Measurements from ENCODE around the gene PPP1R27. TPM values are rescaled to one million over a fixed set of nuclear protein-coding genes. Genes with fewer than 3 reads are reported as not detected.

The PPP1R27 gene, protein sequence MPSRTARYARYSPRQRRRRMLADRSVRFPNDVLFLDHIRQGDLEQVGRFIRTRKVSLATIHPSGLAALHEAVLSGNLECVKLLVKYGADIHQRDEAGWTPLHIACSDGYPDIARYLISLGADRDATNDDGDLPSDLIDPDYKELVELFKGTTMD
- total RNA-seq (2014; rRNA removed; shearing (Covaris generic)), result not detected in 2 replicates

DNA sequence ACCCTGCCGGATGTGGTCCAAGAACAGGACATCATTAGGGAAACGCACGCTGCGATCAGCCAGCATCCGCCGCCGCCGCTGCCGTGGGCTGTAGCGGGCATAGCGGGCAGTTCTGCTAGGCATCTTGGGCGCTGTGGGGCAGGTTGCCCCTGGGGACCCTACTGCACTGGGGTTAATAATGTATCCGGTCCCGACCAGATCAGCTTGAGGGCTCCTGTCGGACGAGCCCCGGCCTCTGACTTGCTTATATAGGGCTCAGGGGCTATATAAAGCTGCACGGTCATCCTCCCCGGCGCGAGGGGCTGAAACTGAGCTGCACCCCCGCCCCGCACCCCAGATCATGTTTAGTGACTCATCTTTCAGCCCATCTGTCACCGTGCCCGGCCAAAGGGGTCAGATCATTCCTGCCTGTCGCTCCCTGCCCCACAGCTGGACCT lies at the start of gene PPP1R27:
TSS of gene PPP1R27 (minus strand) at position 220 of the 437 bp plus-strand sequence. CDS start at position 123, 97 bp downstream.
- peak within 1 kb of the TSS; percentile 84 for H3K4me3 ChIP-seq (ENCODE audit: insufficient read depth, low read depth, low read length)
- no peaks in the 10 kb centered on the region for H3K27me3 ChIP-seq (ENCODE audit: control insufficient read depth, insufficient read depth, low read length)
- no peaks in the 10 kb centered on the region for H3K36me3 ChIP-seq (replicated peaks; ENCODE audit: control insufficient read depth, insufficient read depth, low read length)
- DNase-seq, result no peak

DNA sequence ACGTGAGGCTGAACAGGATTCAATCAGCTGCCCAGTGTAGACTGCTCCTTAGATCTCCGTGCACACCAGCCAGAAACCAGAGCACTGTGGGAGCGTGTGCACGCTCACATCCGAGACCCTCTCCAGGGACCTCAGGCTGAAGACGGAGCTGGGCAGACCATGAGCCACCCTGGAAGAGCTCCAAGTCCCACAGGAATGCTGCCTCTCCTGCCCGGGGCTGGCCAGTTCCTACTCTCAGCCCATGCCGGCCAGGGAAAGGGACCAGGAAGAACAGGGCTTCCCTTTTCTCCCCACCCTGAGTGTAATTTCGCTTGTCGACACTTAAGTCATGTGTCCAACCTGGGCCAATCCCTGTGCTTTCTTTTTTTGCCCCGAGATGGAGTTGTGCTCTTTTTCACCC lies 49.7 kb upstream of the PPP1R27 start:
- no peaks in the 10 kb centered on the region for H3K27me3 ChIP-seq (ENCODE audit: control insufficient read depth, insufficient read depth, low read length)
- no peak overlapping the region for H3K4me3 ChIP-seq (ENCODE audit: insufficient read depth, low read depth, low read length)
- H3K36me3 ChIP-seq (replicated peaks; ENCODE audit: control insufficient read depth, insufficient read depth, low read length), result peaks cover 31% of the 10 kb centered on the region
- DNase-seq, result peak; percentile 45

DNA sequence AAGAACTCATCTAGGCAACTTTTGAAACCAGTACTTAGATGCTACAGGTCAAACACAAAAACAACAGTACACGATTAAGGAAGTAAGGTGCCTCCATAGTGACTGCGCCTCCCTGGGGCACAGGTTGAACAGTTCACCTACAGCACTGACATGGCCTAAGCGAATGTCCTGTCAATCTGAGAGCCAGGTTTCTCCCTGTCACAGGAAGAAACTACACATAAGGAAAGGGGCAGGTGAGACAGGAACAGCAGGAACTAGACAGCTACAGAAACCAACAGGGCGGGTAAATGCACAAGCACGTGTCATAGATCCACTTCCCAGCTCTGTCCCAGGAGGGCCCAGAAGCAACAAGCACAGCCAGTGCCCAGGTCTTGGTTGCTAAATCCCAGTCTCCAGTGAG lies 44.3 kb upstream of the PPP1R27 start:
- peak; percentile 30 for DNase-seq
- H3K36me3 ChIP-seq (replicated peaks; ENCODE audit: control insufficient read depth, insufficient read depth, low read length), result peaks cover 2% of the 10 kb centered on the region; the same call in 1 of the 2 replicates
- no peaks in the 10 kb centered on the region for H3K27me3 ChIP-seq (ENCODE audit: control insufficient read depth, insufficient read depth, low read length)
- no peak overlapping the region for H3K4me3 ChIP-seq (ENCODE audit: insufficient read depth, low read depth, low read length)

DNA sequence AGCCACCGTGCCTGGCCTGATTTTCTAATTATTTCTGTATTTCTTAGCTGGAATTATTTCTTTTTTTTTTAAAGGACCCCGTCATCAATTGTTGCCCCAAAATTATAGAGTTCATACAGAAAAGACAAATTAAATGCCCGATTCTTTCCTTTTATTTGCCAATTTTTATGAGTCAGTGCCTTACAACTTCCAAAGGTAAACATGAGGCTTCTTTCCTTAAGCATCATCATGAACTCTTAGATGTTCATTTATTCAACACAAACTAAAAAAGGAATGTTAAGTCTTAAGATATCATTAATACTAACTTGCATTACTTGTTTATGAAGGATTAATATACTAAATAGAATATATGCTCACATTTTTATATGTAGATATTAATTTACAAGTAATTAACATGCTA lies 43.4 kb upstream of the PPP1R27 start:
- Histone ChIP-seq H3K27me3 (ENCODE audit: control insufficient read depth, insufficient read depth, low read length) (no peaks in the 10 kb centered on the region), H3K4me3 (ENCODE audit: insufficient read depth, low read depth, low read length) (no peak overlapping the region), H3K36me3 (replicated peaks; ENCODE audit: control insufficient read depth, insufficient read depth, low read length) (peaks cover 2% of the 10 kb centered on the region; the same call in 1 of the 2 replicates)
- DNase-seq, result no peak

DNA sequence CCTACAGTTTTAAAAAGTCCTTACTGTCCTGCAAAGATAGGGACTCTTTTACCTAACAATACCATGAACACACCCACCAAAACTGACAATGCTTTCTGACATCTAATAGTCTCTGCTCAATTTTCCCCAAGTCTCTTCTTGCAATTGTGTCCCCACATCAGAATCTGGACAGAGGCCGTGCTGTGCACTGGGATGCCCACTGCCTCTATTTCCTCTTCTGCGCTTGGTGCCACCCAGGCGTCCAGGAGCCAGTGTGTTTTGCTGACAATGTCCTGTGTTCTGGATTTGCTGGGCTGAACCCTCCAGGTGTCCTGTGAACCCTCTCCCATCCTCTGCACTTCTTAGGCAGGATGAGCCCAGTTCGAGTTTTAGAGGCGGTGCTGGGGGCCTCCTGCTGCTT lies 42.7 kb upstream of the PPP1R27 start:
- no peak overlapping the region for H3K4me3 ChIP-seq (ENCODE audit: insufficient read depth, low read depth, low read length)
- H3K36me3 ChIP-seq (replicated peaks; ENCODE audit: control insufficient read depth, insufficient read depth, low read length), result peaks cover 2% of the 10 kb centered on the region; the same call in 1 of the 2 replicates
- DNase-seq, result no peak
- no peaks in the 10 kb centered on the region for H3K27me3 ChIP-seq (ENCODE audit: control insufficient read depth, insufficient read depth, low read length)

DNA sequence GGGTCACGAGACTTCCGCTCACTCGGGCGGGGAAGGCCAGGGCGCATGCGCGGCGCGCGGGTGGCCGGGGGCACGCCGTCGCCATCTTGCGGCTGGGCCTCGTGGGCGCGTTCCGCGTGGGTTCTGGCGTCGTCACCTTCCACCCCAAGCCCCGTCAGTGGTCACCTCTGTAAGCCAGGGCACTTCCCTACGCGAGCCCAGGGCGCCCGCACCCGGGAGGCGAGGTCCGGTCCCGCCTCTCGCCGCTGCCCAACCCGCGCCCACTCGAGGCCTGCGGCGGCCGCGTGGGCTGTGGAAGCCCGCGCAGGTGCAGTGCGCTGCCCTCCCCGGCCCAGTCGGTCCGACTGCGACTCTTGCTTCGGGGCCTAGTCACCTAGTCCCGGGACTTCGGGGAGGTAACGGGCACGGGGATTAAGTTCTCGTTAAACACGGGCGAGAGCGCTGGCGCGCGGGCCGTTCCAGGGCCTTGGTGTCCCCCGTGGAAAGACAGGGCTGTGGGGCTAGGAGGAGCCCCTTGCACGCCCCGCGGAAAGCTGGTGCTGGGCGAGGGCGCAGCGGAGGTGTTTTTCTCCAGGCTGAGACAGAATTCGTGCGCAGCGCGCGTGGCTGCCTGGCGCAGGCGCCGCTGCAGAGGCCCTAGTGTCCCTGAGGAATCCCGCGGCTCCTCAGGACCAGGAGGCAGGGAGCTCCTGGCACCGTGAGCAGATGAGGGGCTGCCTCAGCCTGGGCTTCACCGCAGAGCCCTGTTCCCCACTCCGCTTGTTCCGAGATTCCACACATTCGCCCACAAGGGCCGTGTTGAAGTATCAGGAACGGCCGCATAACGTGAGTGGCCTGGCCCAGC lies 36.8 kb upstream of the PPP1R27 start:
- peak overlapping the region; percentile 91 for H3K4me3 ChIP-seq (ENCODE audit: insufficient read depth, low read depth, low read length)
- no peaks in the 10 kb centered on the region for H3K27me3 ChIP-seq (ENCODE audit: control insufficient read depth, insufficient read depth, low read length)
- peak; percentile 99 for DNase-seq
- peaks cover 1% of the 10 kb centered on the region for H3K36me3 ChIP-seq (replicated peaks; ENCODE audit: control insufficient read depth, insufficient read depth, low read length)

DNA sequence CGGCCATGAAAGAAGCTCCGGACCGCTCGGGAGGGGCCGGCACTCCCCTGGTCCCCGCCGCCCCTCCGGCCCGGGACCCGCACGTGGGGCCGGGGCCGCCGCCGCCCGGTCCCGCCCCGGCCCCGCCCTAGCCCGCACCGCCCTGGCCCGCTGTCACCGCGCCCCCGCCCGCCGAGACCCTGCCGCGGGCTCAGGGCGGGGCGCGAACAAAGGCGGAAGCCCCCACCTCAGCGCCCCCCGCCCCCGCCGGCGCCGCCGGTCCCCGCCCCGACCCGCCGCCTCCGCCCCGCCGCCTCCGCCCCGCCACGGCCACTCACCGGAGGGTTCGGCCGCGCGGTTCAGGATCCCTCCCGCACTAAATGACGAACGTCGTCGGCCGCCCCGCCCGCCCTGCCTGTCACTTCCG lies 36.1 kb upstream of the PPP1R27 start, which contains the start of gene ARHGDIA:
TSS of gene ARHGDIA (minus strand) at position 357 of the 406 bp plus-strand sequence. CDS start 1,407 bp downstream, outside the sequence.
- Histone ChIP-seq H3K36me3 (replicated peaks; ENCODE audit: control insufficient read depth, insufficient read depth, low read length) (peaks cover 2% of the 10 kb centered on the region), H3K27me3 (ENCODE audit: control insufficient read depth, insufficient read depth, low read length) (no peaks in the 10 kb centered on the region), H3K4me3 (ENCODE audit: insufficient read depth, low read depth, low read length) (peak within 1 kb of the TSS; percentile 91)
- no peak for DNase-seq

DNA sequence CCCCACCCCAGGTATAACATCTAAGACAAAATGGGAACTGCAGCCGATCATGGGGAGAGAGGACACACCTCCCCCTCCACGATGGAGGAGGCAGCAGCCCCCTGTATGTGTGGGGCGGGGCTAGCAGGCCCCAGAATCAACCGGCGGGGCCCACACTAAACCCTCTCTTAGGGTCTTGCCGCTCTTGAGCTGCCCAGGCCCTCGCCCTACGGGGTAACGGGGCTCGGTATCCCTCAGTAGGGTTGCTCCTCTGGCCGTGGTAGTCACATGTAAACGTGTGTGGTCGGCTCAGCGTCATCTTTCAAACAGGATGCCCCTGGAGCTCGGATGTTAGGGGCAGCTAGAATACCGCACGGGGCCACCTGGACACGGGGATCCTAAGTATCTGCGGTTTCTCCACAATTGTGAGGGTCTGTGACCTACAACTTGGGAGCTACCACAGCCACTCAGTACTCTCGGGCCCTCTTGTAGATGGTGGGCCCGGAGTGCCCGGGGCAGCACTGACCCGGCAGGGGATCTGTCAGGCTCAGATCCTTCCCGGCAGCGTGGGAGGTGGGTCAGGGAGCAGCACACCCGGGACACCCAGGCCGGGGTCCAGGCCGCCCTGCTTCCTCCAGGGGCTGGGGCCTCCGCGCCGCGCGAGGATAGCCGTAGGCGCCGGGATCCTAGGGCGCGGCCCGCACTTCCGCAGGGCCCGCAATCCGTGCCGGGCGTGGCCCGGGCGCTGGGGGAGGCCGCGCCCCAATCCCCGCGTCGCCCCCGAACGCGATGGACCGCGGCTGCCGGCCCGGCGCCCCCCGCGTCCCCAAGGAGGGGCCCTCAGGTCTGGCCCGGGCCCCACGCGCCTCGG lies 35.5 kb upstream of the PPP1R27 start:
- Histone ChIP-seq H3K4me3 (ENCODE audit: insufficient read depth, low read depth, low read length) (peak overlapping the region; percentile 78), H3K27me3 (ENCODE audit: control insufficient read depth, insufficient read depth, low read length) (no peaks in the 10 kb centered on the region), H3K36me3 (replicated peaks; ENCODE audit: control insufficient read depth, insufficient read depth, low read length) (peaks cover 6% of the 10 kb centered on the region)
- DNase-seq, result peak; percentile 82

DNA sequence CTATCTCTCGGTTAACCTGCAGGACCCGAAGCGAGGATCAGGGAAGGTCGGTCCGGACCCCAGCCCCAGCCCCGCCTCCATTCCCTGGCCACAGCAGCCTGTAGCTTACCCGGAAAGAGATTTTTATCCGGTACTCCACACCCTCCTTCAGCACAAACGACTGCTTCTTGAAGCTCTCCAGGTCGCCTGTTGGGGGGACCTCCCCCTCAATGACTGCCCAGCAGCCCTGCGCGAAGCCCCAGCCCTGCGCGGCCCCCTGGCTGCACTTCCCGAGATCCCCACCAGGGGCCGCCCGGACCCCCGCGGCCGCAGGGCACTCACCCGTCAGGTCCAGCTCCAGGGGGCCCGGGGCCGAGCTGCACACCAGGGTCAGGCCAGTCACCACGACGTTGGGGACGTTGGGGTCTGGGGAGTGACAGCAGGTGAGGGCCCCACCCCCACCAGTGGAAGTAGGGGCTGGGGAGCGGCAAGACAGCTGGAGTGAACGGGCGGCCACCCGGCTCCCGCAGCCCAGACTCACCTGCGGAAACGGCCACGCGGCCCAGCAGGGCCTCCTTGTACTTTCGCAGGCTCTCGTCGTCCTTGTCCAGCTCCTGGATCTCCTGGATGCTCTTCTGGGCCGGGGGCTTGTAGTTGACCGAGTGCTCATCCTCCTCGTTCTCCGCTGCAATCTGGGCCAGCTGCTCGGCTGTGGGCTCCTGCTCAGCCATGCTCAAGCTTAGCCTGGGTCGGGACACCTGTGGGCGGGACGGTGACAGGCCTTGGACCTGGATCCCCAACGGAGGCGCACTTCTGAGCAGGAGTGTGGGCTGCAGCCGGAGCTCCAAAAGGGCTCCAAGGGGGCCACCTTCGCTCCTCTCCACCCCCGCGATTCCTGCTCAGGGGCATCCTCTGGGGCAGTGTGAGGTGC lies 34.6 kb upstream of the PPP1R27 start:
- H3K4me3 ChIP-seq (ENCODE audit: insufficient read depth, low read depth, low read length), result peak overlapping the region; percentile 78
- H3K27me3 ChIP-seq (ENCODE audit: control insufficient read depth, insufficient read depth, low read length), result no peaks in the 10 kb centered on the region
- H3K36me3 ChIP-seq (replicated peaks; ENCODE audit: control insufficient read depth, insufficient read depth, low read length), result peaks cover 11% of the 10 kb centered on the region
- peak; percentile 95 for DNase-seq

DNA sequence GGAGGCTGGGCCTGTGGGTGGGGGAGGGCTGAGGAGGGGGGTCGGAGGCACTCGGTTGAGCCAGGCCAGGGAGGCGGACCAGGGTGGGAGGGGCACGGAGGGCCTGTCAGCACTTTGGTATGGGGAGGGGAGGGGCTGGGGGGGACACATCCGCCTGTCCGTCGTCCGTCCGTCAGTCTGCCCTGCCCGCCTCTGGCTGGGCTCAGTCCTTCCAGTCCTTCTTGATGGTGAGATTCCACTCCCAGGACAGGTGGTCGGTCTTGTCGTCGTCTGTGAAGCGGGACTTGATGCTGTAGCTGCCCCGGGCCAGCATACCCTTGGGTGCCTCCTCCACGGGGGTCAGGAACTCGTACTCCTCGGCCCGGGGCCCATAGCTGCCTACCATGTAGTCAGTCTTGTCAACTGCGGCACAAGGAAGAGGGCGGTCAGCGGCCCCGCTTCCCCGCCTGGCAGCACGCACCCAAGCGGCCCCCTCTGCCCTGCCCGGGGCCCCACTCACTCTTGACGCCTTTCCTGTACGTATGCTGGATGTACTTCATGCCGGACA lies 33.9 kb upstream of the PPP1R27 start:
- H3K27me3 ChIP-seq (ENCODE audit: control insufficient read depth, insufficient read depth, low read length), result no peaks in the 10 kb centered on the region
- peaks cover 15% of the 10 kb centered on the region for H3K36me3 ChIP-seq (replicated peaks; ENCODE audit: control insufficient read depth, insufficient read depth, low read length)
- DNase-seq, result peak; percentile 86
- H3K4me3 ChIP-seq (ENCODE audit: insufficient read depth, low read depth, low read length), result no peak overlapping the region

DNA sequence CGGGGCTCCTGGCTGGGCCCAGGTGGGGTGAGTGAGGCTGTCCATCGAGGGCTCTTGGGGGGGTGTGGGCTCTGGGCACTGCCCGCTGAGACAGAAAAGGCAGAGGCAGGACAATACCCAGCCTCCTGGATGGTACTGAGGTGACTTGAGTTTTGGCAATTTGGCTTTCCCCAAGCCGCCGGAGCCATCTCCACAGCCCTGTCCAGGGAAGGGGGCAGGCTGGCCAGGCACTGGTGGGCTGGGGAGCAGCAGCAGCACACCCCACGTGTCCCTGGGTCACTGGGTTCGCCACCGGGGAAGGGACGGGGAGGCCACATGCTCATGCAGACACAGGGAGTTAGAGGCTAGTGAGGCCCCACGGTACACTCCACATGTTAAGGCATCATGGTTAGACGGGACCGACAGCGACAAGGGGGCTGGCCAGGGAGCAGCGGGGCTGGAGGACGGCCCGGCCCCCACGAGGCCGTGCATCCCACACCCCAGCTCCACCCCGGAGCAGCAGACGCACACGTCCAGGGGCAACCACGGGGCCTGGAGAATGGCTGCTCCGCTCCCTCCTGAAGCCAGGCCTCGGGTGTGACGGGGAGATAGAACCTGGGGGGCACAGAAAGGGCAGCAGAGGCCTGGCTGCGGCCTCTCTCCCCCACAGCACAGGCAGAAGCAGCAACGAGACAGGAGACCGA lies 33.3 kb upstream of the PPP1R27 start:
- Histone ChIP-seq H3K4me3 (ENCODE audit: insufficient read depth, low read depth, low read length) (no peak overlapping the region), H3K36me3 (replicated peaks; ENCODE audit: control insufficient read depth, insufficient read depth, low read length) (peaks cover 19% of the 10 kb centered on the region), H3K27me3 (ENCODE audit: control insufficient read depth, insufficient read depth, low read length) (no peaks in the 10 kb centered on the region)
- no peak for DNase-seq

DNA sequence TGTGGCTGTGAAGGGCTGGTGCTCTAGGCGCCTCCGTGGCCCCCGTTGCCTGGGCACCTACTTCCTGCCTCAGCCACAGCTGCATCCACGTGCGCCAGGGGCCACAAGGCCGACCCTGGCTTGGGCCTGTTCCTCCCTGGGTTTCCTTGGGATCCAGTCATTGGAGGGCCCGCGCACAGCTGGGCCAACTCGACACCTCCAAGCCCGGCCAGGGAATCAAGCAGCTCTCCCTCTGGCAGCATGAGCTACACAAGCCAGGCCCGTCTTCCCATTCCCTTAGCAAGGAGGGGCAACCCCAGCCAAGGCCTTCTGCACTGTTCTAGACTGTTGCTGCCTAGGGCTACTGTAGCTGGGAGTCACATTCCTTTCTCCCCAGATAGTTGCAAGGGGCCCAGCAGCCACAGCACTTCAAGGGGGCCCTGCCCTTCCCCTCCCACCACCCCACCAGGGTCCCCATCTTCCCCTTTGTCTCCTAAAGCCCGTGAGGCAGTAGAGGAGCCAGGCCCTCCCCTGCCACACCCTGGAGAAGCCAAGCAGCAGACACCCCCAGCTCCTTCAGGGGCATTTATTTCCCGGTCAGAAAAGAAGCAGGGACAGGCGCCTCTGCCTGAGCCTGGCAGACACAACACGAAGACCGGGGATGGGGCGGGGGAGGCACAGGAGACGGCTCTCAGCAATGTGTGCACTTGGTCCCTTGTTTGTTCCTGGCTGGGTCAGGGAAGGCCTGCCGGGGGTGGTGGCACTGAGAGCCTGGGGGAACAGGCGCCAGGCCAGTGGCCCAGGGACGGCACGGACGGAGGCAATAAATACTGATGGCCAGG lies 32.5 kb upstream of the PPP1R27 start:
- Histone ChIP-seq H3K4me3 (ENCODE audit: insufficient read depth, low read depth, low read length) (no peak overlapping the region), H3K36me3 (replicated peaks; ENCODE audit: control insufficient read depth, insufficient read depth, low read length) (peaks cover 21% of the 10 kb centered on the region), H3K27me3 (ENCODE audit: control insufficient read depth, insufficient read depth, low read length) (no peaks in the 10 kb centered on the region)
- peak; percentile 71 for DNase-seq

Measured in H7 (cell line).